SK-N-SH treated with all-trans-retinoic acid at 6 μM for 48 hours (cell line): ENCODE results near the gene MRPL2.

Source experiments
- ATAC-seq: fragments of 200-7000 bp; cut with Tn5 transposase; 3 replicates; pipeline ENCODE4 v1.9.1; 2020; ENCODE audit warnings: mild to moderate bottlenecking, moderate library complexity
- ARNTL ChIP-seq: fragments of 450-650 bp; formaldehyde crosslinking; IDR thresholded peaks from 2 replicates; pipeline ENCODE4 v1.5.0; 2020; ENCODE audit warnings: low read depth, mild to moderate bottlenecking, moderate library complexity, borderline replicate concordance
- BACH2 ChIP-seq: fragments of 250-450 bp; sonication (Bioruptor Pico); IDR thresholded peaks from 2 replicates; pipeline ENCODE4 v1.9.0; 2021; ENCODE audit warnings: mild to moderate bottlenecking, borderline replicate concordance
- CREB5 ChIP-seq: fragments of 250-450 bp; sonication (Bioruptor Pico); IDR thresholded peaks from 2 replicates; pipeline ENCODE4 v1.5.1; 2020; ENCODE audit warnings: low read depth, mild to moderate bottlenecking, moderate library complexity
- CSDC2 ChIP-seq: fragments of 250-450 bp; sonication (Bioruptor Pico); IDR thresholded peaks from 2 replicates; pipeline ENCODE4 v1.5.0; 2020; ENCODE audit warnings: mild to moderate bottlenecking, moderate library complexity
- ESRRG ChIP-seq: fragments of 250-450 bp; sonication (Bioruptor Pico); IDR thresholded peaks from 2 replicates; pipeline ENCODE4 v1.6.1; 2021; ENCODE audit warnings: mild to moderate bottlenecking
- ISL1 ChIP-seq: fragments of 250-450 bp; sonication (Bioruptor Pico); IDR thresholded peaks from 2 replicates; pipeline ENCODE4 v2.1.2; 2022; ENCODE audit warnings: mild to moderate bottlenecking, moderate library complexity
- OSR1 ChIP-seq: fragments of 250-450 bp; sonication (Bioruptor Pico); IDR thresholded peaks from 2 replicates; pipeline ENCODE4 v1.8.0; 2022; ENCODE audit warnings: moderate library complexity, mild to moderate bottlenecking, inconsistent platforms
- PPARA ChIP-seq: fragments of 250-450 bp; sonication (Bioruptor Pico); IDR thresholded peaks from 2 replicates; pipeline ENCODE4 v1.5.0; 2020; ENCODE audit warnings: mild to moderate bottlenecking, borderline replicate concordance
- SNAI2 ChIP-seq: fragments of 250-450 bp; sonication (Bioruptor Pico); IDR thresholded peaks from 2 replicates; pipeline ENCODE4 v1.5.0; 2020; ENCODE audit warnings: mild to moderate bottlenecking, moderate library complexity
- TCF4 ChIP-seq: fragments of 250-450 bp; sonication (Bioruptor Pico); IDR thresholded peaks from 2 replicates; pipeline ENCODE4 v1.8.0; 2021; ENCODE audit warnings: mild to moderate bottlenecking, moderate library complexity, borderline replicate concordance
- TOX ChIP-seq: fragments of 250-450 bp; sonication (Bioruptor Pico); IDR thresholded peaks from 2 replicates; pipeline ENCODE4 v1.8.0; 2021; ENCODE audit warnings: mild to moderate bottlenecking, moderate library complexity, borderline replicate concordance
- ZC3H10 ChIP-seq: fragments of 250-450 bp; sonication (Bioruptor Pico); IDR thresholded peaks from 2 replicates; pipeline ENCODE4 v1.5.1; 2021; ENCODE audit warnings: mild to moderate bottlenecking, moderate library complexity
- ZFP3 ChIP-seq: fragments of 250-450 bp; sonication (Bioruptor Pico); IDR thresholded peaks from 2 replicates; pipeline ENCODE4 v1.5.0; 2020; ENCODE audit warnings: mild to moderate bottlenecking, moderate library complexity
- ZFP30 ChIP-seq: fragments of 450-650 bp; formaldehyde crosslinking; IDR thresholded peaks from 2 replicates; pipeline ENCODE4 v1.5.0; 2022; ENCODE audit warnings: mild to moderate bottlenecking, moderate library complexity
- ZNF565 ChIP-seq: fragments of 450-650 bp; formaldehyde crosslinking; conservative IDR thresholded peaks from 2 replicates; pipeline ENCODE4 v1.5.0; 2020; ENCODE audit warnings: low read depth, mild to moderate bottlenecking, moderate library complexity
- ZNF70 ChIP-seq: fragments of 450-650 bp; formaldehyde crosslinking; IDR thresholded peaks from 2 replicates; pipeline ENCODE4 v1.5.0; 2020; ENCODE audit warnings: mild to moderate bottlenecking, moderate library complexity
- ZNF8 ChIP-seq: fragments of 450-650 bp; formaldehyde crosslinking; IDR thresholded peaks from 2 replicates; pipeline ENCODE4 v1.5.0; 2020; ENCODE audit warnings: mild to moderate bottlenecking, moderate library complexity
- TF ChIP-seq, protein P1 (sequence below): fragments of 250-450 bp; sonication (Bioruptor Pico); IDR thresholded peaks from 2 replicates; pipeline ENCODE4 v1.8.0; 2021; ENCODE audit warnings: low read depth, mild to moderate bottlenecking, moderate library complexity, borderline replicate concordance
- TF ChIP-seq, protein P2 (sequence below): fragments of 250-450 bp; sonication (Bioruptor Pico); IDR thresholded peaks from 2 replicates; pipeline ENCODE4 v1.5.0; 2020; ENCODE audit warnings: mild to moderate bottlenecking, moderate library complexity

Gene MRPL2

GRCh38 chr6:43036712-43037111, 22.5 kb downstream of the MRPL2 start:
- TF ChIP-seq BACH2 (CRISPR knock-in tag) (no peak), ZFP30 (CRISPR knock-in tag) (no peak), CREB5 (CRISPR knock-in tag) (no peak), ESRRG (no peak), OSR1 (CRISPR knock-in tag) (no peak), CSDC2 (CRISPR knock-in tag) (no peak), ZFP3 (CRISPR knock-in tag) (no peak), ZNF565 (CRISPR knock-in tag) (no peak), ARNTL (CRISPR knock-in tag) (no peak), TOX (CRISPR knock-in tag) (no peak), SNAI2 (CRISPR knock-in tag) (no peak)
- TF ChIP-seq, protein P1, sequence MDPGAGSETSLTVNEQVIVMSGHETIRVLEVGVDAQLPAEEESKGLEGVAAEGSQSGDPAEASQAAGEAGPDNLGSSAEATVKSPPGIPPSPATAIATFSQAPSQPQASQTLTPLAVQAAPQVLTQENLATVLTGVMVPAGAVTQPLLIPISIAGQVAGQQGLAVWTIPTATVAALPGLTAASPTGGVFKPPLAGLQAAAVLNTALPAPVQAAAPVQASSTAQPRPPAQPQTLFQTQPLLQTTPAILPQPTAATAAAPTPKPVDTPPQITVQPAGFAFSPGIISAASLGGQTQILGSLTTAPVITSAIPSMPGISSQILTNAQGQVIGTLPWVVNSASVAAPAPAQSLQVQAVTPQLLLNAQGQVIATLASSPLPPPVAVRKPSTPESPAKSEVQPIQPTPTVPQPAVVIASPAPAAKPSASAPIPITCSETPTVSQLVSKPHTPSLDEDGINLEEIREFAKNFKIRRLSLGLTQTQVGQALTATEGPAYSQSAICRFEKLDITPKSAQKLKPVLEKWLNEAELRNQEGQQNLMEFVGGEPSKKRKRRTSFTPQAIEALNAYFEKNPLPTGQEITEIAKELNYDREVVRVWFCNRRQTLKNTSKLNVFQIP: no peak
- TF ChIP-seq, protein P2, sequence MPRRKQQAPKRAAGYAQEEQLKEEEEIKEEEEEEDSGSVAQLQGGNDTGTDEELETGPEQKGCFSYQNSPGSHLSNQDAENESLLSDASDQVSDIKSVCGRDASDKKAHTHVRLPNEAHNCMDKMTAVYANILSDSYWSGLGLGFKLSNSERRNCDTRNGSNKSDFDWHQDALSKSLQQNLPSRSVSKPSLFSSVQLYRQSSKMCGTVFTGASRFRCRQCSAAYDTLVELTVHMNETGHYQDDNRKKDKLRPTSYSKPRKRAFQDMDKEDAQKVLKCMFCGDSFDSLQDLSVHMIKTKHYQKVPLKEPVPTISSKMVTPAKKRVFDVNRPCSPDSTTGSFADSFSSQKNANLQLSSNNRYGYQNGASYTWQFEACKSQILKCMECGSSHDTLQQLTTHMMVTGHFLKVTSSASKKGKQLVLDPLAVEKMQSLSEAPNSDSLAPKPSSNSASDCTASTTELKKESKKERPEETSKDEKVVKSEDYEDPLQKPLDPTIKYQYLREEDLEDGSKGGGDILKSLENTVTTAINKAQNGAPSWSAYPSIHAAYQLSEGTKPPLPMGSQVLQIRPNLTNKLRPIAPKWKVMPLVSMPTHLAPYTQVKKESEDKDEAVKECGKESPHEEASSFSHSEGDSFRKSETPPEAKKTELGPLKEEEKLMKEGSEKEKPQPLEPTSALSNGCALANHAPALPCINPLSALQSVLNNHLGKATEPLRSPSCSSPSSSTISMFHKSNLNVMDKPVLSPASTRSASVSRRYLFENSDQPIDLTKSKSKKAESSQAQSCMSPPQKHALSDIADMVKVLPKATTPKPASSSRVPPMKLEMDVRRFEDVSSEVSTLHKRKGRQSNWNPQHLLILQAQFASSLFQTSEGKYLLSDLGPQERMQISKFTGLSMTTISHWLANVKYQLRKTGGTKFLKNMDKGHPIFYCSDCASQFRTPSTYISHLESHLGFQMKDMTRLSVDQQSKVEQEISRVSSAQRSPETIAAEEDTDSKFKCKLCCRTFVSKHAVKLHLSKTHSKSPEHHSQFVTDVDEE (CRISPR knock-in tag): no peak
- ATAC-seq: no peak

DNA sequence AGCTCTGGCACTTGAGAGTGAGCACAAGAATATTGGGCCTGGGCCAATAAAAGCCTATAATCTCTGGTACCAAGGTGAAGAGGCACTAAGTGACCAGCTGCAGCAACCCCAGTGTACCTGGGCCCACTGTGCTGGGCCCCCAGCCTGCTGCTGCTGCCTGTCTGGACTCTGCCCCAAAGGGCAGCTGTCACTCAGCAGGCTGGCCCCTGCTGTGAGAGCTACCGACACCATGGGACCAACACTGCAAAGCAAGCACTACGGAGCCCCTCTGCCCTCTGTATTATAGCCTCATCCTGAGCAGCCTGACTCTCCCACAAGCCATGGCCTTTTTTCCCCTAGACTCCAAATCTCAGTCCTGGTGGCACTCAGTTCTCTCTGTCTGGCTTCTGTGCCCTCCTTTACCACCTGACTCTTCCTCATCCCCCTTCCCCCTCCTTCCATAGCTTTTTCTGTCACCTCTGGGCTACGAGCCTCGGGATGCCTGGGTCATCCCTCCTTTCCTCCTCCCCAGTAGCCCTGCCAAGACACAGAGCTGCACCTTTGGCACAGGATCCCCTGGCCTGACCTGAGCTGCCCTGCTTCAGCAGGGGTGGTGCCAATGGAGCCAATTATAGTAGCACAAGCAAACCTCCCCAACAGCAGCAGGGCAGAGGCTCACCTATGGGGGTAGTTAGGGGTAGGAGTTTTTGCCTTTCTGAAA, 23.6 kb downstream of the MRPL2 start:
- ATAC-seq: no peak

DNA sequence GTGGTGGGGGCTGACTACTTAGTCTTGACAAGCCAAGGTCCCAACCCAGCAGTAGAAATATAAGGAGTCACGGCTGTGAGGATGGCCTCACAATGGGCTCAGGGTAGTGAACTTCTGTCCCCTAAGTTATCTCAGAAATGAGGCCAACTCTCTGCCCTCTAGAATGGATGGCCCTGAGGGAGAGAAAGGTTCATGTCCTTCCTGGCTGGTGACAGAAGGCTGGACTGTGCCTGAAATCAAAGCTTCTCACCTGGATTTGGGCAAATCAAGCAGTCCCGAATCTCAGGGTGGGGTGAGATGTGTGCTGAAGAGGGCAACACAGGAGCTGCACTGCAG, 25.1 kb downstream of the MRPL2 start:
- ATAC-seq: no peak
- TF ChIP-seq ZC3H10 (CRISPR knock-in tag) (no peak), TCF4 (CRISPR knock-in tag) (no peak), ZFP30 (CRISPR knock-in tag) (no peak), ZNF70 (CRISPR knock-in tag) (no peak)
- TF ChIP-seq, protein P1: no peak
- TF ChIP-seq, all 23 proteins: peak for 0

More for the DNA sequence above, 23.6 kb downstream of the MRPL2 start:
- TF ChIP-seq, protein P2 (CRISPR knock-in tag): no peak
- TF ChIP-seq PPARA: no peak
- no peak for TF ChIP-seq ZC3H10 (CRISPR knock-in tag)
- no peak for TF ChIP-seq ISL1 (CRISPR knock-in tag)
- no peak for TF ChIP-seq OSR1 (CRISPR knock-in tag)
- TF ChIP-seq ZNF8 (CRISPR knock-in tag): no peak
